ENCODE data around the gene FGF23. TPM values are rescaled to one million over a fixed set of nuclear protein-coding genes. Genes with fewer than 3 reads are reported as not detected.

FGF23 gene
- total RNA-seq, 1 experiment from 2014 or later: not detected

DNA sequence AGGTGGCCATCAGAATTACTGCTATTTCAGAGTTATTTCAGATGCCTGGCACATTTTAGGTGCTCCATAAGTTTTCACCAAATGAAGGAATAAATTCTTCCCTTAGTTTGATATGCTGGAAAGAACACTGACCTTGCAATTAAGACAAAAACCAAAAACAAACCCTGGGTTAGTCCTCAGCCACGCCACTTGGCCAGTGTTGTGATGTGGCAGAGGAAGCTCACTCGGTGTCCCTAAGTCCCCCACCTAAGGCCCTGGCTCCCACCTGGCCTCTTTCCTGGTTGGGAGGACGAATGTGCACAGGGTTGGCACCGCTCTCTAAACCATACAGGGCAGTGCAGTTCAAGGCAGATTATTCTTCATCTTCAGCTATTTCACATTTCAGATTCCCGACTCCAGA lies 13.7 kb upstream of the FGF23 start:
- H3K9me3 Mint-ChIP-seq (ENCODE audit: low read depth, unreplicated experiment): no peaks in the 10 kb centered on the region
- DNase-seq: no peak
- no TSS peak for BruUV-seq (replicated peaks)
- TF ChIP-seq, protein P1, sequence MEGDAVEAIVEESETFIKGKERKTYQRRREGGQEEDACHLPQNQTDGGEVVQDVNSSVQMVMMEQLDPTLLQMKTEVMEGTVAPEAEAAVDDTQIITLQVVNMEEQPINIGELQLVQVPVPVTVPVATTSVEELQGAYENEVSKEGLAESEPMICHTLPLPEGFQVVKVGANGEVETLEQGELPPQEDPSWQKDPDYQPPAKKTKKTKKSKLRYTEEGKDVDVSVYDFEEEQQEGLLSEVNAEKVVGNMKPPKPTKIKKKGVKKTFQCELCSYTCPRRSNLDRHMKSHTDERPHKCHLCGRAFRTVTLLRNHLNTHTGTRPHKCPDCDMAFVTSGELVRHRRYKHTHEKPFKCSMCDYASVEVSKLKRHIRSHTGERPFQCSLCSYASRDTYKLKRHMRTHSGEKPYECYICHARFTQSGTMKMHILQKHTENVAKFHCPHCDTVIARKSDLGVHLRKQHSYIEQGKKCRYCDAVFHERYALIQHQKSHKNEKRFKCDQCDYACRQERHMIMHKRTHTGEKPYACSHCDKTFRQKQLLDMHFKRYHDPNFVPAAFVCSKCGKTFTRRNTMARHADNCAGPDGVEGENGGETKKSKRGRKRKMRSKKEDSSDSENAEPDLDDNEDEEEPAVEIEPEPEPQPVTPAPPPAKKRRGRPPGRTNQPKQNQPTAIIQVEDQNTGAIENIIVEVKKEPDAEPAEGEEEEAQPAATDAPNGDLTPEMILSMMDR (IDR thresholded peaks at IDR 0.05; ENCODE audit: unreplicated experiment): no peak
- H3K4me1 Mint-ChIP-seq (ENCODE audit: low read depth, unreplicated experiment): no peaks in the 10 kb centered on the region
- H3K4me3 Mint-ChIP-seq (ENCODE audit: low read depth, unreplicated experiment): no peak overlapping the region
- intact Hi-C loops (cut with micrococcal nuclease; ENCODE audit: unreplicated experiment): no loop called here
- no peaks in the 10 kb centered on the region for H3K36me3 Mint-ChIP-seq (ENCODE audit: insufficient read depth, unreplicated experiment)
- H3K27ac Mint-ChIP-seq (ENCODE audit: unreplicated experiment): no peak overlapping the region
- peaks cover 48% of the 10 kb centered on the region for H3K27me3 Mint-ChIP-seq (ENCODE audit: unreplicated experiment)
- CTCF ChIA-PET: no interaction called here

DNA sequence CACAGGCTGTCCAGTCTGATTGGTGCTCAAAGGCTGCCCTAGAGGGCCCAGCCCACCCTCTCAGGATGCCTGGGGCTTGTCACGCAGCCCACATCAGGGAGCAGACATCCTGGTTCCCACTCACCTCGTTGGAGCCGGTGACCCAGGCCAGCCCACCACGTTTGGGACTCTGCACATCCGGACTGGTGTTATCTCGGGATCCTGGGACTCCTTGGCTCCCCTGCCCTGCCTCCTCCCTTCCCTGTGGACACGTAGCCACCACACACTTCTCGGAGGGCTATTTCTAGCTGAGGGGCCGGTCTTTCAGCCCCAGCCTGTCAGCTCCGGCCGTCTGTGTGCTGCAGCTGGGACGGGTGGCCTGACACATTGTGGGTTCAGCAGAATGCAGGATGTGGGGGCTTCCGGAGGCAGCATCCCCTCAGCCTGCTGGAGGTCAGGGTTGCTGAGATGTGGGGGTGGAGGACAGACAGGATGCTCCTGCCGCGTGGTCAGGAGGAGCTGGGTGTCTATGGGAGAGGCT lies 12.8 kb upstream of the FGF23 start:
- no peak overlapping the region for H3K27ac Mint-ChIP-seq (ENCODE audit: unreplicated experiment)
- DNase-seq: no peak
- no peak overlapping the region for H3K4me3 Mint-ChIP-seq (ENCODE audit: low read depth, unreplicated experiment)
- TF ChIP-seq, protein P1 (IDR thresholded peaks at IDR 0.05; ENCODE audit: unreplicated experiment): no peak
- BruUV-seq (replicated peaks): no TSS peak
- H3K9me3 Mint-ChIP-seq (ENCODE audit: low read depth, unreplicated experiment): no peaks in the 10 kb centered on the region
- H3K27me3 Mint-ChIP-seq (ENCODE audit: unreplicated experiment): peaks cover 47% of the 10 kb centered on the region
- CTCF ChIA-PET: no interaction called here
- intact Hi-C loops (cut with micrococcal nuclease; ENCODE audit: unreplicated experiment): no loop called here
- H3K36me3 Mint-ChIP-seq (ENCODE audit: insufficient read depth, unreplicated experiment): no peaks in the 10 kb centered on the region
- H3K4me1 Mint-ChIP-seq (ENCODE audit: low read depth, unreplicated experiment): no peaks in the 10 kb centered on the region

DNA sequence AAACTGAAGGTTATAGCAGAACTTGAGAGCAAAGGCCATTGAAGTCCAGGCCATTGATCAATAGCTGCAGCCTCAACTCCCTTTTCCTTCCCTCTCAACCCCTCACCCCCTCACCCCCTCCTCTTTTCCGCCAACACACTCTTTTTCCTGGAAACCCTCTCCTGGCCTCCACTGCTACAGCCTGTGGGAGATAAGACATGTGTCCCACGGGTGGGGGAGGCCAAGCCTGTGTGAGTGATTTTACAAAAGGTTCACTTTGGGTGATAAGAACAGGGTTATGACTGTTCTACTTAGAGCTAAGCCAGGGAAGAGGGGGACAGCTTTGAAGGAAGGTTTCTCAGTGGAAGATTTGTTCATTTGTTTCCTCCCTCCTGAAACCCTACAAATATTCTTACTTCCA lies 9.2 kb upstream of the FGF23 start:
- Mint-ChIP-seq H3K4me3 (ENCODE audit: low read depth, unreplicated experiment) (no peak overlapping the region), H3K27ac (ENCODE audit: unreplicated experiment) (no peak overlapping the region), H3K9me3 (ENCODE audit: low read depth, unreplicated experiment) (no peaks in the 10 kb centered on the region), H3K36me3 (ENCODE audit: insufficient read depth, unreplicated experiment) (no peaks in the 10 kb centered on the region), H3K27me3 (ENCODE audit: unreplicated experiment) (peaks cover 37% of the 10 kb centered on the region), H3K4me1 (ENCODE audit: low read depth, unreplicated experiment) (no peaks in the 10 kb centered on the region)
- CTCF ChIA-PET: interaction anchor here (0.6 to 0.7 kb wide), 2 partner anchors 253 to 377 kb away, joined by 3 read pairs; no protein-coding TSS in a partner anchor
- no peak for DNase-seq
- TF ChIP-seq, protein P1 (IDR thresholded peaks at IDR 0.05; ENCODE audit: unreplicated experiment): no peak
- intact Hi-C loops (cut with micrococcal nuclease; ENCODE audit: unreplicated experiment): no loop called here
- no TSS peak for BruUV-seq (replicated peaks)

DNA sequence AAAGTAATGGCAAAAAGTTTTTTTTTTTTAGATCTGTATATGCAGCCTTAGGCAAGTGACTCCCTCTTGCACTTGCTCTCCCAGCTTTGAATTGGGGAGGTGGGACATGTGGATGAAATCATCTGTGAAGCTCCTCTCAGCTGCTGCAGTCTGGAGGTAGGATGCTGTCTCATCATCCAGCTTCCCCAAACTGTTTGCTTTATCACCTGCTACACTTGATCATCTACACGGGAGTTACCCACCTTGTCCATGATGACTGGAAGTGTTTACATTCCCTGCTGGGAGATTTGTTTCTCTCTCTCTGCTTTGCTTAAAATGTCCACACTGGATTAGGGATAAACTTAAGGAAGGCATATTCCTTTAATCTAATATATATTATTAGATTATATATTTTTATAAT lies 8.5 kb upstream of the FGF23 start:
- peaks cover 40% of the 10 kb centered on the region for H3K27me3 Mint-ChIP-seq (ENCODE audit: unreplicated experiment)
- CTCF ChIA-PET: no interaction called here
- intact Hi-C loops (cut with micrococcal nuclease; ENCODE audit: unreplicated experiment): no loop called here
- H3K36me3 Mint-ChIP-seq (ENCODE audit: insufficient read depth, unreplicated experiment): no peaks in the 10 kb centered on the region
- H3K4me3 Mint-ChIP-seq (ENCODE audit: low read depth, unreplicated experiment): no peak overlapping the region
- no peak overlapping the region for H3K27ac Mint-ChIP-seq (ENCODE audit: unreplicated experiment)
- no peaks in the 10 kb centered on the region for H3K9me3 Mint-ChIP-seq (ENCODE audit: low read depth, unreplicated experiment)
- TF ChIP-seq, protein P1 (IDR thresholded peaks at IDR 0.05; ENCODE audit: unreplicated experiment): no peak
- no TSS peak for BruUV-seq (replicated peaks)
- H3K4me1 Mint-ChIP-seq (ENCODE audit: low read depth, unreplicated experiment): no peaks in the 10 kb centered on the region
- no peak for DNase-seq

Data from Calu3 (cell line).